Central memory CD4-positive, alpha-beta T cell (primary cell): ENCODE results near the gene CDC16.
"Not testable (repeated sequence)": the region's sequence is repeated elsewhere in the genome, so short reads cannot be mapped to it uniquely, and the experiment has no call there.

Experiments used
- DNase-seq: peaks from one replicate; pipeline ENCODE4 v3.0.0; 2022
- total RNA-seq, 3 experiments: gene quantifications; one replicate each; lab custom pipeline; 2026; lab: John Stamatoyannopoulos, UW

The CDC16 gene, protein sequence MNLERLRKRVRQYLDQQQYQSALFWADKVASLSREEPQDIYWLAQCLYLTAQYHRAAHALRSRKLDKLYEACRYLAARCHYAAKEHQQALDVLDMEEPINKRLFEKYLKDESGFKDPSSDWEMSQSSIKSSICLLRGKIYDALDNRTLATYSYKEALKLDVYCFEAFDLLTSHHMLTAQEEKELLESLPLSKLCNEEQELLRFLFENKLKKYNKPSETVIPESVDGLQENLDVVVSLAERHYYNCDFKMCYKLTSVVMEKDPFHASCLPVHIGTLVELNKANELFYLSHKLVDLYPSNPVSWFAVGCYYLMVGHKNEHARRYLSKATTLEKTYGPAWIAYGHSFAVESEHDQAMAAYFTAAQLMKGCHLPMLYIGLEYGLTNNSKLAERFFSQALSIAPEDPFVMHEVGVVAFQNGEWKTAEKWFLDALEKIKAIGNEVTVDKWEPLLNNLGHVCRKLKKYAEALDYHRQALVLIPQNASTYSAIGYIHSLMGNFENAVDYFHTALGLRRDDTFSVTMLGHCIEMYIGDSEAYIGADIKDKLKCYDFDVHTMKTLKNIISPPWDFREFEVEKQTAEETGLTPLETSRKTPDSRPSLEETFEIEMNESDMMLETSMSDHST
- 48.3 to 67.0 (median 65.0) reads per million in 3 experiments for total RNA-seq

DNA sequence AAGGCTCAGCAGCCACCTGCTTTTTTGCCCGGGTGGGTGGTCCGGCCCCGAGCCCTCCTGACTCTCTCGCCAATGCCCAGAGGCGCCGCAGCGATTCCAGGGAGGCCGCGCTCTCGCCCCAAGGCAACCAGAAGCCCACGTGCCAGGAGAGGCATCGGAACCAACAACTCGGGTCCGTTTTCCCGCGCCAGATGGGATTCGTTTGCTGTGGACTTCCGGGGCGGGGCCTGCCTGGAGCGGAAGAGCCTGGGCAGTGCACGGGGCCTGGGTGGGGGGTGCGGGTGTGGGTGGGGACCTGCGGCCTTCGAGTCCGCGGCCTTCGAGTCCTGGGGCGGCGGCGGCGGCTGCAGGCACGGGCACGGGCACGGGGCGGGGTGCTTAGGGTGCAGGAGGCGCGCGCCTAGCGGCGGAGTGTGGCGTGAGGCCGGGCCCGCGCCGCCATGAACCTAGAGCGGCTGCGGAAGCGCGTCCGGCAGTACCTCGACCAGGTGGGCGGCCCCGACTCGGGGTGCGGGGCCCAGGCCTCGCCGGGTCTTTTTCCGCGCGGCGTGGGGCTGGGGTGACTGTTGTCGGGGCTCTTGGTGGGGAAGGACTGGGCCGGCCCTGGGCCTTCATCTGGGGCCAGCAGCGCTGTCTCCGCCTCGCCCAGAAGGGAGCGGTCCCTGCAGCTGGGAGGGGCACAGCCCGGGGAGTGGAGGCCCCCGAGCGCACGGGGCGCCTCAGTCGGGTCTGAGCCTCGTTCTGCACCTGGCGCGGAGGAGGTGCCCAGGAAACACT lies at the start of gene CDC16:
CDC16 (plus strand) TSS at position 253 of the 777 bp plus-strand sequence; CDS start at position 441, 188 bp downstream.
- DNase-seq, result peak; percentile 57

- DNase-seq, result no peak
These were observed 49.3 kb upstream of the CDC16 start for GRCh38 chr13:114185182-114185971.

- DNase-seq, result no peak
These were observed 39.8 kb upstream of the CDC16 start for GRCh38 chr13:114194853-114195252.

DNA sequence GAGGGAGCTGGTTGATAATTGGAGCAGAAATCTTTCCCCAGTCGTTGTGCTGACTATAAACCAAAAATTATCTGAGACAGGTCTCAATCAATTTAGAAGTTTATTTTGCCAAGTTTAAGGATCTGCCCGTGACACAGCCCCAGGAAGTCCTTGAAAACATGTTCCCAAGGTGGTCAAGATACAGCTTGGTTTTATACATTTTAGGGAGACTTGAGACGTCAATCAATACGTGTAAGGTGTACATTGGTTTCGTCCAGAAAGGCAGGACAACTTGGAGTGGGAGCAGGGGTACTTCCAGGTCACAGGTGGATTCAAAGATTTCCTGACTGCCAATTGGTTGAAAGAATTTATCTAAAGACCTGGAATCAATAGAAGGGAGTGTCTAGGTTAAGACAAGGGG lies 38.1 kb upstream of the CDC16 start:
- DNase-seq, result no peak

DNA sequence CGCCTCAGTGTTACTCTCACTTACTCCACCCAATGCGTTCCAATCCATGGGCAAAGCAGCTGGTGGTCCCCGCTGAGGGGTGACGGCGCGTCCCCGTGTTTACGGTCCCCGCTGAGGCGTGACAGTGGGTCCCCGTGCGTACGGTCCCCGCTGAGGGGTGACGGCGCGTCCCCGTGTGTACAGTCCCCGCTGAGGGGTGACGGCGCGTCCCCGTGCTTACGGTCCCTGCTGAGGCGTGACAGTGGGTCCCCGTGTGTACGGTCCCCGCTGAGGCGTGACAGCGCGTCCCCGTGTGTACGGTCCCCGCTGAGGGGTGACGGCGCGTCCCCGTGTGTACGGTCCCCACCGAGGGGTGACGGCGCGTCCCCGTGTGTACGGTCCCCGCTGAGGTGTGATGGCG lies 36.1 kb upstream of the CDC16 start:
- DNase-seq, result no peak

- not testable (repeated sequence) for DNase-seq
These were observed 35.2 kb upstream of the CDC16 start for GRCh38 chr13:114199526-114199925.

GRCh38 chr13:114199954-114200353 lies 34.7 kb upstream of the CDC16 start:
- no peak for DNase-seq

GRCh38 chr13:114200399-114200911 lies 34.2 kb upstream of the CDC16 start:
- DNase-seq, result no peak

DNA sequence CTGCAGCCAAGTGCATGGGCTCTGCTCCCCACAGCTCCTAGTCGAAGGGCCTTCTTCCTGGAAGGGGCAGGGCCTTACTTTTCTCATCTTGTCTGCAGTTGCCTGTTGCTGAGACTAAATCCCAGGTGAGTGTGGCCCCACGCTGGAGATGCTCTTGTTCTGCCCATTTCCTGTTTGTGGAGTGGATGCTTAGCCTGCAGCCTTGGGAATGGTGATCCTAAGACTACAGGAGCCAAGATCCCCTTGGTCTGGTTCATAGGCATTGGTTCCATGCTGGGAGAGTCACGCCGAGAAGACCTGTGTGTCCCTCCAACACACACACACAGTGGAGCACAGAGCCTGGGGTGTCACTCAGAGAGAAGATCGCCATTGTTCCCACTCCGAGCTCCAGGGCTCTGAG lies 32.1 kb upstream of the CDC16 start:
- DNase-seq, result no peak

DNA sequence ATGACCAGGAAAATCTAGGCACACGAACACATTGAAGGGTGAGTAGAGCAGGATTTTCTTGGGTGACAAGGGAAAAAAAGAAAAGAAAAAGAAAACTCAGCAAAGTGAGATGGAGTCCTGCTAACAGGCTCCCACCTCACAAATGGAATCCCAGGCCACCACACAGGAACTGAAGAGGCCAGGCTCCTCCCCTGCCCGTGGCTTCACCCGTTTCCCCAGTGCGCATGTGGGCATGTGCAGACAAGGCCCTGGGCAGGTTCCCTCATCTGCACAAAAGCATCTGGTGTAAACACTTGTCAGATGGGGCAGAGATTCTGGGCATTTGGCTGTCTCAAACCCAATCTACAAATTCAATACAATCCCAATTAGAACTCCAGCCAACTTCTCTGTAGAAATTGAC lies 31.2 kb upstream of the CDC16 start:
- peak; percentile 21 for DNase-seq

DNA sequence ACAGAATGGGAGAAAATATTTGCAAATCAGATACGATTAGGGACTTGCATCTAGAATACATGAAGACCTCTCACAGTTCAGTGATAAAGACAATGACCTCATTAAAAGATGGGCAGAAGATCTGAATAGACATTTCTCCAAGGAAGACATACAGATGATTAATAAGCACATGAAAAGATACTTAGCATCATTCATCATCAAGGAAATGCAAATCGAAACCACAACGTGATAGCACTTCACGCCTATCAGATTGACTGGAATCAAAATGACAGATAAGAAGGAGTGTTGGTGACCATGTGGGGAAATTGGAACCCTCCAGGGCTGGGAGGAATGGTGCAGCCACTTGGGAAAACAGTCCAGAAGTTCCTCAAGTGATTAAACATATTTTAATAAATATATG lies 29.8 kb upstream of the CDC16 start:
- DNase-seq, result no peak

GRCh38 chr13:114208134-114208533 lies 26.6 kb upstream of the CDC16 start:
- no peak for DNase-seq

- no peak for DNase-seq
These were observed 23.1 kb upstream of the CDC16 start for GRCh38 chr13:114211446-114212157.

DNA sequence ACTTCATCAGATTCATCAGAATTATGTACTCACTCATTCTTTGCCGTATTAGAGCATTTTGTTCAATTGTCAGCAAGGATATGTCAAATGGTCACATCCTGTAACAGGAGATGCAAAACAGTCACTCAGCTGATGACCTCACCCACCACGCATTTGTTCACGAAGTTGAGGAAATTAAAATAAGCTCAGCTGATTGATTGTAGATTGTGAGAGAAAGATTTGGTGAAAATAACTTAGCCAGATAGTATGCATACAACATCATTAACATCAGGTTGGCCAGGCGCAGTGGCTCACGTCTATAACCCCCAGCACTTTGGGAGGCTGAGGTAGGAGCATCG lies 22.6 kb upstream of the CDC16 start:
- no peak for DNase-seq

DNA sequence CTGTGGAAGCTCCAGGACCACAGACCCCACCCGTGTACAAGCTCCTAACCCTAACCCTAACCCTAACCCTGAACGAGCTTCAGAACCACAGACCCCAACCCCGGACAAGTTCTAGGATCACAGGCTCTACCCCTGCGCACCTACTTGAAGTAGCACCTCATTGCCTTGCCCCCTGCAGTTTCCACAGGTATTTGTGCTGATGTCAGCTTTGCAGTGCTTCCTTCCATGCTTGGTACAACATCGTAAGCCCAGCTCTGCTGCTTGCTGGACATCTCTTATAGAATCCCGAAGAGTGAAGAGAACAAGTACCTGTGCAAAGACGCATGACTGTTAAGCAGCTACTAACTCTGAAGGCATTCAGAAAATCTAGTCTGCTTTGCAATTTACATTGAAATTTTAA lies 20.7 kb upstream of the CDC16 start:
- no peak for DNase-seq

DNA sequence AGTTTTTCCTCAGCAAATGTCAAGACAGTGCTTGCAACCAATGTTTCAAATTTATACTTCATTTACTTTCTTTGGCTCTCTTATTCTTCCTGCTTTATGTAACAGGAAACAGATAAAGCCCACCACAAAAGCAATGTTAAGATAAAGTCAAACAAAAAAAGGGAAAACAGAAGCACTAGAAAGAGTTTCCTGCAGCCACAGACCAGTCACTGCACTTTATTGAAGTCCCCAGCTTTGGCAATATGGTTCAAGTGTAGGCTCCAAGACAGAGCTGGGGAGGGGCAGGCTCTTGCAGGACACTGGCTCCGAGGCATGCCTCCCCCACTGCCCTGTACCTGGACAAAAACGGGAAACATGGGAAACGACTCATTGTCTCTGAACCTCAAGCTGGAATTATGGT lies 15.3 kb upstream of the CDC16 start:
- no peak for DNase-seq

- no peak for DNase-seq
These were observed 12.2 kb upstream of the CDC16 start for GRCh38 chr13:114222461-114222968.

- DNase-seq, result no peak
These were observed 10.5 kb upstream of the CDC16 start for GRCh38 chr13:114224201-114224600.

DNA sequence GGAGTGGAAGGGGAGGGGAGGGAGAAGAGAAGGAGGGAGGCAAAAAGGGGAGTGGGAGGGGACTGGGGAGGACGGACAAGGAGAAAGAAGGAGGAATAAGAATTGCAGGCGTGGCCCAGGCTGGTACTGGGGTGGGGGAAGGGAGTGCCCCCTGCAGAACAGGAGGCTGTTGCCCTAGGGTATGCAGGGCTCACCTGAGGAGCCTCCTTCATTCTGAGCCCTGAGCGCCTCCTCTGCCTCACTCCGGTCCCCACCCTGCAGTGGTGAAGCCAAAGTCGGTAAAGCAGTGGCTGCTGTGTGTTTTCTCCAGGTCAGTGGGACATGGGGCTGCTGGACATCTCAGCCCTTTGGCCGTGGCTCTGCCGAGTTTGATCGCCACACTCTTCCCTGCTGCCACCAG lies 9.1 kb upstream of the CDC16 start:
- no peak for DNase-seq

- no peak for DNase-seq
These were observed 8.6 kb upstream of the CDC16 start for GRCh38 chr13:114226088-114226487.

GRCh38 chr13:114226699-114227323 lies 7.9 kb upstream of the CDC16 start:
- DNase-seq, result peak; percentile 75
